NCI-H1930 (cell line): Measurements from ENCODE around the gene DSP.

ENCODE experiments used
- DNase-seq, 2 experiments: peaks; one replicate each; lab custom pipeline; 2025; lab: John Stamatoyannopoulos, UW

The DSP gene

DNA sequence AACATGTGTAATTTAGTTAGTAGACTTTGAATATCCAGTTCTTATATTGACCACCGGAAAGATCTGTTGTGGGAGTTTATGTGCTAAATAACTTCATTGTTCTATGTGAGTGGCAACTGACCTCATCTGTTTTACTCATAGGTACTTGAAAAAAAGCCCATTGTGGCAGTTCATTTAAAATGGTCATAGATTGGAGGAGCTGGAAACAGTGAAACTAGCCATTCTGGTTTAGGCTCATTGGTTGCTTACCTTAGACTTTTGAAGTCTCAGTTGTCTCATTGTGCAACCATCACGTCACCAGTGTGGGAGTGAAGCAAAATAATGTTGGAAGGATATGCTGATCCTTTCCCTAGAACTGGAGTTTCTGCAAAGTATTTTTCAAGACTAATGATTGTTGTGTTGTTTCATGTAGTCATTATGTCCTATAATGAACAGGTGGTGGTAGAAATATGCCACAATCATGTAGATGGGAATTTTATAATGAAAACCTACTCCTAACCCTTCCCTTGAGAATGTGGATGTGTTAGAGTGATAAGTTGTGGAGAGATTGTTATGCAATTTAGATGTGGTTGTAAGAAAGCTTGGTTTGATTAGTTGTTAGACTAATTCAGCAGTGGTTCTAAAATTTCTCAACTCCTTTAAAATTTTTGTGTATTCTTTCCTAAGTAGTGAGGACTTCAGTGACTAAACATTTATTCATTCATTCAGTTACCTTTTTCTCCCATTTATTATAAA lies 18.3 kb downstream of the DSP start:
- DNase-seq = no peak

DNA sequence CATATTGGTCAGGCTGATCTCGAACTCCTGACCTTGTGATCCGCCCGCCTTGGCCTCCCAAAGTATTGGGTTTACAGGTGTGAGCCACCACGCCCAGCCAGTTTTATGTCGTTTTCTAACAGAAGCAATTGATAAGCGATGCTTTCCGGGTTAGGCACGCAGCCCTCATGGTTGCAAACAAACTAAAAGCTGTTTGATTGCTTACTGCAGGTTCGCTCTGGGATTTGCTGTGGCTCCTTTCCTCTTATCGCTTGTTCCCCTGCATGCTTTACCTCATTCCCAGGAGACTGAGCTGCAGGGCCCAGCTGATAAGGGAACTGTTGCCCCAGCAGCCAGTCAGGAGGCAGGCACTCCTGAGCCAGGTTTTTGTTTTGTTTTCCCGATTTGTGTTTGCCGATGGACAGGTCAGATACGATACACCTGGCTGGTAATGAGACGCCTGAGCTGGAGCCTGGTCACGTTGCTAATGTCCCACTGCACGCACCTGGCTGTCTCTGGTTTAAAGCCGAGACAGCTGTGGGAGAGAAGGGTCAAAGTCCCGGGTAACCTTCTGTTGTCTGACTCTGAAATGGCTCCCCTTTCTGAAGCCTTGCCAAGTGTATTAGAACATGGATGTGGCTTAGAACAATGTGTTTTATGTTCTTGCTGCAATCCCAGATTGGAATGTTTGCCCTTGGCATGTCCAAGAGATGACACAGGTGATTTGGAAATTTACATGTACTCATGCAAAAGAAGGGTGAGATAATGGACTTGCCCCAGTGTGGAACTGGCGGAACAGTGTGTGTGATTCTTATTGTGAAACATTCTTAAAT lies 19.9 kb downstream of the DSP start:
- peak in 1 of 2 experiments; percentile 40 for DNase-seq

DNA sequence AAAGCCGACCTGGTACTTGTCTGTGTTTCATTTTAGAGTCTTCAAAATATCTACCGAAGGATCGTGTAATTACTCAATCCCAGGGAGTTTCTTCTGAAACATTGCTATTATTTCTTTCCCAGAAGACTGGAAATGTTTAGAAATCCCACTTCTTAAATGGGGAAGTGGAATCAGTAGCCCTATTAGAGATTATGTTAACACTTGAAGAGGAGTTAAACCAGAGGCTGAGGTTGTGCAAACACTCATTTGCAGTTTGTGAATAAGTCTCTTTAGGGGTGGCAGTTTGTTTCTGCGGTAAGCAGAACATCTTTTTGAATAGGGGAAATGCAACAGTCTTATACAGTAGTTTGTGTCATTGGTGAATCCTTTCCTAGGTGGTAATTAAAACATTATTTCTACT lies 21.3 kb downstream of the DSP start:
- DNase-seq = no peak

DNA sequence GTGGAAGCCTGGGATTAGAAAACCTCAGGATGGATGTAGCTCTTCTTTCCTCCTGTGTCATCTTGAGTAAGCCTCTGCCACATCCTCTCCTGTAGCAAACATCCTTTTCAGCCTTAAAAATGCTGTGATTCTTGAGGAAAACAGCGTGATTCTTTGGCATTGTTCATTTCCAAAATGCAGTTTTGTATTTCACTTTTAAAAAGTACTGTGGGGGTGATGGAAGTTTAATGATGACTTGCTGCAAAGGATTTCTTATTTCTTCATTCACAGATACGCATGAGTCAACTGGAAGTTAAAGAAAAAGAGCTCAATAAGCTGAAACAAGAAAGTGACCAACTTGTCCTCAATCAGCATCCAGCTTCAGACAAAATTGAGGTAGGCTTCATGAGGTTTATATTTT lies 24.6 kb downstream of the DSP start:
- no peak for DNase-seq

DNA sequence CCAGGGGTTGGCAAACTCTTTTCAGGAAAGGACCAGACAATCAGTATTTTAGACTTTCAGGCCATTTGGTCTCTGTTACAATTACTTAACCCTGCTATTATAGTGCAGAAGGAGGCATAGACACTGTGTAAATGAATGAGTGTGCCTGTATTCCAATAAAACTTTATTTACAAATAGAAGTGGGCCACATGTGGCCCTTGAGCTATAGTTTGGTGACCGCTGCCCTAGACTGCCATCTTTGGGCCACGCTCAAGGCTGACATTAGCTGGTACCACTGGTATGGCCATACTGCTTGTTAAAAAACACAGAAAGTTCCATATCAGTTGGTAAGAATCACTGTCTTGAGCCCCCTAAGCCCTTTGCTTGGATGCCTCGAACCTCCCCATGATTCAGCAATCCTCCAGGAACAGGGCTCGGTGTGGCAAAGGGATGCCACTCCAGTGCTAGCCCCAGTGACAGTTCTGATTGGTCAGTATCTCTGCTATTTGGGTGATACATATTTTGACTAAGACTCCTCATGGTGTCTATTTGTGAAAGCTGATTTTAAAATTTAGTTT lies 25.2 kb downstream of the DSP start:
- no peak for DNase-seq

DNA sequence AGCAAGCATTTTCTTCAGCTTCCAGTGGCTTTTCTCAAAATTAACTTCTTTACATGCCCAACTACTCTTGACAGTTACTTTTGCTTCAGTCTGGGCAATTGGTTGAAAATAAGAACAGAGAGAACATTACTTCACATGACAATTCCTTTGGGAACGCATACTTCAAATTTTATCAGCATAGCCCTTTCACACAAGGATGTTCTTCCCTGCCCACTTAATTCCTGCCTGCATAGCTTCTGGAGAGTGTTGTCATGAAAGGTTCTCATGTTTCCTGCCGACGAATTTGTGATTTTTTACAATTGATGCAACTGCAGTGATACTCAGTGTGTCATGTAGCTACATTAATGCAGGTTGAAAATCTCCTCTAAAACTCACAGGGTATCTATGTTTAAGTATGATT lies 26.6 kb downstream of the DSP start:
- DNase-seq = no peak

DNA sequence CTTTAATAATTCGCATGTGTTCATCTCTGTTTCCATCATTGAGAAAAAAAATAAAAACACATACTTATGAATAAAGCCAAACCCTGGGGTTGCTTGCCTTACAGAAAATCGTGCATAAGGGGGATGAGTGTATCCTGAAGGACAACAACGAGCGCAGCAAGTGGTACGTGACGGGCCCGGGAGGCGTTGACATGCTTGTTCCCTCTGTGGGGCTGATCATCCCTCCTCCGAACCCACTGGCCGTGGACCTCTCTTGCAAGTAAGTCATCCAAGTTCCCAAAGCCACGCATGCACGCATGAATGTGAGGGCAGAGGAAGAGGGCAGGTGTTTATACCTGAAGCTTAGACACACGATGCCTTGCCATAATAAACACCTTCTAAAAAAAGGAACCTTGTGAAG lies 27.6 kb downstream of the DSP start:
- DNase-seq = no peak

DNA sequence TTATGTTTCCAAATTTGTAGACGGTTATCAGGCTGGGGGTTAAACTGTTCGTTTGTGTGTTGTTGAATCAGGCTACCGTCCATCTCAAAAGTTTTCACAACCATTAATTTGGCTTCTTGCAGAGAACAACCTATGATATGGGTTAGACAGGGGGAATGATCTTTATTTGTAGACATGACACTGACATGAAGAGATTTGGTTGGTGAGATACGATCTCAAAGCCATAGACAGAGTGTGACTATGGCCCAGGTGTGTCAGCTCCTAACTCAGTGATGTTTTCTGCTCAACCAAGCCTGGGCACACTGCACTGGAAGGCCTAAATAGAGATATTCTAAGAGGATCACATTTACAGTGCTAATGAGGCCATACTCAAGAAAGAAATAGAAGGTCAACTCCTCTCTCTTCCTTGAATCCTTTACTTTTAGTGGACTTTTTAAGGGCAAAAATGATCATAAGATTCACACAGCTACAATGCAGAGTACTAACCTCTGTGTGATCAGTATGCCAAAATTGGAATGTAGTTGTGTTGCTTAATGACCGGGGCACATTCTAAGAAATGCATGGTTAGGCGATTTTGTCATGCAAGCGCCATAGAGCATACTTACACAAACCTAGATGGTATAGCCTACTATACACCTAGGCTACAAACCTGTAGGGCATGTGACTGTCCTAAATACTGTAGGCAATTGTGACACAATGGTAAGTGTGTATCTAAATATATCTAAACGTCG lies 30.9 kb downstream of the DSP start:
- DNase-seq = no peak

DNA sequence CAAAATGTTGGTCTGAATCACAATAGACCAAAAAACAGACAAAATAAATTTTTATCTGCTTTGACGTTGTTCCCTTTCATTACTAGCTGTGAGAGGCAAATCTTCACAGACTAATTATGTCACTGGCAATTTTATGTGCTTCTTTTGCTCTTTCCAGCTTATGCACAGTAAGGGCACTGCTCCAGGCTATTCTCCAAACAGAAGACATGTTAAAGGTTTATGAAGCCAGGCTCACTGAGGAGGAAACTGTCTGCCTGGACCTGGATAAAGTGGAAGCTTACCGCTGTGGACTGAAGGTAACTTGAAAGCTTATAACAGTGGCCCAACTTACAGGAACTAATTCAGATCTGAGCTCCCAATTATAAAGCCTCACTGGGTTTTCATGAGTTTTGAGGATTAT lies 33.0 kb downstream of the DSP start:
- DNase-seq = no peak

DNA sequence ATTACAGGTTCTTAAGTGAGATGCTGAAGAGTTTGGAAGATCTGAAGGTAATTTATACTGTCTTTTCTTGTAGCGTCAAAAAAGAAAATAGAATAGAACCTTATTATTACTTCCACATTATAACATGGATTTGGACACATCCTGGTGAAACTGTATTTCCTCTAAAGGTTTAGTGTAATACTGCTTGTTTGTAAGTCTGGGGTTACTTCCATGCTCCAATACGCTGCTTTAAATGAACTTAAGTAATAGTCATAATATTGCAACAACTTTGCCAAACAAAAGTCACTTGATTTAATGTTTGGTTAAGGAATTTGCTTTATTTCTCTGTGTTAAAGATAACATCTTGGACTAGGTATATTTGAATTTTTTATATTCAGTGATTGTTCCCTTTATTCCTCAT lies 37.0 kb downstream of the DSP start:
- no peak for DNase-seq

DNA sequence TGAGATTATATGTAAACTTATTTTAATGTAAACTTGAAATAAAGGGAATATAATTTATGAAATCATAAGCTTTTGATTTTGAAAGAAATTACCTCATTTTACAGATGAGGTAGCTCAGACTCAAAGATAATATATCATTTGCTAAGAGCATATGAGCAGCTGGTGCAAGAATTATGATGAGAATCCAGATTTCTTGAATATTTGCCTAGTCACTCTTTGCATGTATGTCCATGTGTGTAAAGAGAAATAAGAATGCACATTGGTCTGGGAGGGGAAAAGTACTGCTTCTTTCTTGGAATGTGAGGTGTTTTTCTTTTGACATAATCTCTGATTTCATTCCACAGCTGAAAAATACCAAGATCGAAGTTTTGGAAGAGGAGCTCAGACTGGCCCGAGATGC lies 37.5 kb downstream of the DSP start:
- DNase-seq = no peak

DNA sequence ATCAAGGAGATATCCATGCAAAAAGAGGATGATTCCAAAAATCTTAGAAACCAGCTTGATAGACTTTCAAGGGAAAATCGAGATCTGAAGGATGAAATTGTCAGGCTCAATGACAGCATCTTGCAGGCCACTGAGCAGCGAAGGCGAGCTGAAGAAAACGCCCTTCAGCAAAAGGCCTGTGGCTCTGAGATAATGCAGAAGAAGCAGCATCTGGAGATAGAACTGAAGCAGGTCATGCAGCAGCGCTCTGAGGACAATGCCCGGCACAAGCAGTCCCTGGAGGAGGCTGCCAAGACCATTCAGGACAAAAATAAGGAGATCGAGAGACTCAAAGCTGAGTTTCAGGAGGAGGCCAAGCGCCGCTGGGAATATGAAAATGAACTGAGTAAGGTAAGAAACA lies 38.4 kb downstream of the DSP start:
- no peak for DNase-seq

DNA sequence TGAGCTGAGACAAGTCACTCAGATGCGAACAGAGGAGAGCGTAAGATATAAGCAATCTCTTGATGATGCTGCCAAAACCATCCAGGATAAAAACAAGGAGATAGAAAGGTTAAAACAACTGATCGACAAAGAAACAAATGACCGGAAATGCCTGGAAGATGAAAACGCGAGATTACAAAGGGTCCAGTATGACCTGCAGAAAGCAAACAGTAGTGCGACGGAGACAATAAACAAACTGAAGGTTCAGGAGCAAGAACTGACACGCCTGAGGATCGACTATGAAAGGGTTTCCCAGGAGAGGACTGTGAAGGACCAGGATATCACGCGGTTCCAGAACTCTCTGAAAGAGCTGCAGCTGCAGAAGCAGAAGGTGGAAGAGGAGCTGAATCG lies 39.1 kb downstream of the DSP start:
- DNase-seq = no peak

DNA sequence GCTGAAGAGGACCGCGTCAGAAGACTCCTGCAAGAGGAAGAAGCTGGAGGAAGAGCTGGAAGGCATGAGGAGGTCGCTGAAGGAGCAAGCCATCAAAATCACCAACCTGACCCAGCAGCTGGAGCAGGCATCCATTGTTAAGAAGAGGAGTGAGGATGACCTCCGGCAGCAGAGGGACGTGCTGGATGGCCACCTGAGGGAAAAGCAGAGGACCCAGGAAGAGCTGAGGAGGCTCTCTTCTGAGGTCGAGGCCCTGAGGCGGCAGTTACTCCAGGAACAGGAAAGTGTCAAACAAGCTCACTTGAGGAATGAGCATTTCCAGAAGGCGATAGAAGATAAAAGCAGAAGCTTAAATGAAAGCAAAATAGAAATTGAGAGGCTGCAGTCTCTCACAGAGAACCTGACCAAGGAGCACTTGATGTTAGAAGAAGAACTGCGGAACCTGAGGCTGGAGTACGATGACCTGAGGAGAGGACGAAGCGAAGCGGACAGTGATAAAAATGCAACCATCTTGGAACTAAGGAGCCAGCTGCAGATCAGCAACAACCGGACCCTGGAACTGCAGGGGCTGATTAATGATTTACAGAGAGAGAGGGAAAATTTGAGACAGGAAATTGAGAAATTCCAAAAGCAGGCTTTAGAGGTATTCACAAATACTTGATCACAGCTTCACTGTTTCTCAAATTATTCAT lies 39.6 kb downstream of the DSP start:
- DNase-seq = no peak

DNA sequence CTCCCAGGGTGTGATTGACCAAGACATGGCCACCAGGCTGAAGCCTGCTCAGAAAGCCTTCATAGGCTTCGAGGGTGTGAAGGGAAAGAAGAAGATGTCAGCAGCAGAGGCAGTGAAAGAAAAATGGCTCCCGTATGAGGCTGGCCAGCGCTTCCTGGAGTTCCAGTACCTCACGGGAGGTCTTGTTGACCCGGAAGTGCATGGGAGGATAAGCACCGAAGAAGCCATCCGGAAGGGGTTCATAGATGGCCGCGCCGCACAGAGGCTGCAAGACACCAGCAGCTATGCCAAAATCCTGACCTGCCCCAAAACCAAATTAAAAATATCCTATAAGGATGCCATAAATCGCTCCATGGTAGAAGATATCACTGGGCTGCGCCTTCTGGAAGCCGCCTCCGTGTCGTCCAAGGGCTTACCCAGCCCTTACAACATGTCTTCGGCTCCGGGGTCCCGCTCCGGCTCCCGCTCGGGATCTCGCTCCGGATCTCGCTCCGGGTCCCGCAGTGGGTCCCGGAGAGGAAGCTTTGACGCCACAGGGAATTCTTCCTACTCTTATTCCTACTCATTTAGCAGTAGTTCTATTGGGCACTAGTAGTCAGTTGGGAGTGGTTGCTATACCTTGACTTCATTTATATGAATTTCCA lies 43.9 kb downstream of the DSP start:
- no peak for DNase-seq

DNA sequence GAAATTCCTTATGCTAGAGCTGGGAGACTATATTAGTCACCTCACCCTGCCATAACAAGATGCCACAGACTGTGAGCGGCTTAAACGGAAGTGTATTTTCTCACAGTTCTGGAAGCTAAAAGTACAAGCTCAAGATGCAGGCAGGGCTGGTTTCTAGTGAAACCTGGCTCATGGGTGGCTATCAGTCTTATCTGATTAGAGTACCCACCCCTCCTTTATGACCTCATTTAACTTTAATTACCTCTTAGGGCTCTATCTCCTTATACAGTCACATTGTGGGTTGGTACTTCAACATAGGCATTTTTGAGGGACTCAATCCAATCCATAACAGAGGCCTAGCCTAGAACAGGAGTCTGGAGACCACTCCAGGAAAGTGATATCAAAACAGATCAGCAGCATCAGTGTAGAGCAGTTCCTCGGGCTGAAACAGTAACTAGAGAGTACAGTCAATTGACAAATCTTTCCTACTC lies 46.2 kb downstream of the DSP start:
- DNase-seq = no peak

DNA sequence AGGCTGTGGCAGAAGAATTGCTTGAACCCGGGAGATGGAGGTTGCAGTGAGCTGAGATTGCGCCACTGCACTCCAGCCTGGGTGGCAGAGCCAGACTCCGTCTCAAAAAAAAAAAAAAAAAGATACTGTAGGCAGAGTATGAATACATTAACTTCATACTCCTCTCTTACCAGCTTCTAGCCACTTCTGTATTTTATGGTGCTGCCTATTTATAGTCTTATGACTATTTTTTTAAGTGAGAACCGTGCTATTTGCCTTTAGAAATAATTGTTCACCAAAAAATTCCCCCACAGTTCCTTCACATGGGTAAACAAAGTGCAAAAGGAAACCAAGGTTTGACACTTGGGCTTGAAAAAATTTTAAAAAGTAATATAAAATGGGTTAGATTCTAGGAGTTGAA lies 47.0 kb downstream of the DSP start:
- no peak for DNase-seq

DNA sequence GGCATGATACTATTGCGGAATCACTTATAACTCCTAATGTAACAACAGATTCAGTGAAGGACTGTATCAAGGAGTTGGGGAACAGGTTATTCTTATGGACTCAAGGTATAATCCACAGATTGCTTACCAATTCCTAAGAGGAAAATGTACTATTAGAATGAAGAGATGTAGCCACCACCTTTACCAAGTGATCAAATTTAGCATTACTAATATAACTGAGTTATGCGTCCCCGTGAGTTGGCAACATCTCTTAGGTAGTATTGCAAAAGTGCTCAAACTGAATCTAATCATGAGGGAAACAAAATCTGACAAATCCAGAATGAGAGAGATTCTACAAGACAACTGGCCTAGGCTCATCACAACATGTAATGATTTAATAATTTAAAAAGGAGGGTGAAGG lies 47.8 kb downstream of the DSP start:
- DNase-seq = no peak

DNA sequence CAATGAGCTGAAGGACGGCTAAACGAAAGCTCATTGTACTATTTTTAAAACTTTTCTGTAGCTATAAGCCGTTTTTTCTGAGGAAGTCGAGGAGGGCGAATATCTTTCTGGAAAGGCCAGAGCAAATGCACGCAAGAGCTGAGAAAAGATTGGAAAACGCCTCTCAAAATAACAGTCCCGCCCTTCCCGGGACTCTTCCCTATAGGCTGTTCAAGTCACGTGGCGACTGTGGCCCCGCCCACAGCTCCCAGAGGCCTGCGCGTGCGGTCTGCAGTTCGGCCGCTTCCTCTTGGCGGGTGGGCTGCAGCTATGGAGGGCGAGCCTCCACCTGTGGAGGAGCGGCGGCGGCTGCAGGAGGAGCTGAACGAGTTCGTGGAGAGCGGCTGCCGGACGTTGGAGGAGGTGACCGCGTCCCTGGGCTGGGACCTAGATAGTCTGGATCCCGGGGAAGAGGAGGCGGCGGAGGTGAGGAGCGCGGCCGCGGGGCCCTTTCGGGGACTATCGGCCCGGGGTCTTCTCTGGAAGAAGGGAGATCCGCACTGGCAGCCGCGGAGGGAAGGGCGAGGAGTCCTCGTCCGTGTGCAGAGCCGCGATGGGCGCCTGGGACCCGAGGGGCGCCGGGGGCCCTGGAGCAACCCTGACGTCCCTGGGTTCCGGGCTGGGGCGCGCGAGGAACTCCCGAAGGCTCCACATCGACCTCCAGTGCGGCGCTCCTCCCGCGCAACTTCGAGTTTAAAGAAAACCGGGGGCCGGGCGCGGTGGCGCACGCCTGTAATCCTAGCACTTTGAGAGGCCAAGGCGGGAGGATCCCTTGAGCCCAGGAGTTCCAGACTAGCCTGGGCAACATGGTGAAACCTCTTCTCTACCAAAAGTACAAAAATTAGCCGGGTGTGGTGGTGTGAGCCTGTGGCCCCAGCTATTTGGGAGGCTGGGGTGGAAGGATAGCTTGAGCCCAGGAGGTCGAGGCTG lies 48.8 kb downstream of the DSP start, which contains the start of gene SNRNP48:
TSS of gene SNRNP48 (plus strand) at position 250 of the 969 bp plus-strand sequence. CDS start at position 310, 60 bp downstream.
- DNase-seq = peak; percentile 87 to 91

DNA sequence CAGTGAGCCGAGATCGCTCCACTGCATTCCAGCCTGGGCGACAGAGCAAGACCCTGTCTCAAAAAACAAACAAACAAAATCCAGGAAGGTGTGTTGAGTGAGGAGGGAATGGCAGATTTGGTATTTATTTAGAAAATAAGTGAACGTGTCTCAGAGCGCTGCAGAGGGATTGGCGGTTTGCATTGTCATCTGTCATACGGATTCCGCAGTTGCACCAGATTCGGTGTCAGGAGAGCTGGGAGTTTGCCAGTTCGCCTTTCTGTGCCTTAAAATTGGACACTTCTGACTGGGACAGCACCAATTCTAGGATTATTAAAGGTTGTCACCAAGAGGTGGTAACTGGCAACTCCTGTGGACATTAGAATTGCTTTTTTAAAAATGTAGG lies 49.4 kb downstream of the DSP start:
- DNase-seq = no peak
